HCT116 (cell line): ENCODE data around the gene GBP2.

Experiments
- EGR1 ChIP-seq: IDR thresholded peaks from 2 replicates; pipeline ENCODE4 v1.6.1; 2012; ENCODE audit warnings: low read depth
- EZH2 ChIP-seq: fragments of 200-600 bp; sonication (generic); IDR thresholded peaks from 2 replicates; pipeline ENCODE4 v1.6.1; 2017; ENCODE audit warnings: antibody characterized with exemption, mixed run types
- POLR2AphosphoS5 ChIP-seq: IDR thresholded peaks from 2 replicates; pipeline ENCODE4 v1.6.1; 2011; ENCODE audit warnings: mild to moderate bottlenecking, low read depth, low read length, moderate library complexity
- SRF ChIP-seq: IDR thresholded peaks from 2 replicates; pipeline ENCODE4 v1.6.1; 2012; ENCODE audit warnings: low read depth
- YY1 ChIP-seq: IDR thresholded peaks from 2 replicates; pipeline ENCODE4 v1.6.1; 2011; ENCODE audit warnings: low read length, low read depth, moderate library complexity, mild to moderate bottlenecking; ENCODE audit not compliant: insufficient replicate concordance; ENCODE audit errors: extremely low read depth
- TF ChIP-seq, protein P1 (sequence below), 3 experiments: fragments of 200-600 bp in 1 of 3; sonication (generic) in 1 of 3; IDR thresholded peaks in 2 of 3; conservative IDR thresholded peaks in 1 of 3; 2 replicates each; pipeline ENCODE4 v1.5.1; 2012 to 2017; ENCODE audit warnings: low read depth in 2 of 3, low read length in 2 of 3, antibody characterized with exemption in 1 of 3, borderline replicate concordance in 1 of 3, control low read depth in 1 of 3, mild to moderate bottlenecking in 1 of 3, mixed read lengths in 1 of 3, mixed run types in 1 of 3, moderate library complexity in 1 of 3; ENCODE audit not compliant: insufficient read depth in 1 of 3
- TF ChIP-seq, protein P2 (sequence below): IDR thresholded peaks from 2 replicates; pipeline ENCODE4 v1.6.1; 2012
- TF ChIP-seq, protein P3 (sequence below): IDR thresholded peaks from 2 replicates; pipeline ENCODE4 v1.6.1; 2011; ENCODE audit warnings: mild to moderate bottlenecking, low read length, moderate library complexity; ENCODE audit not compliant: insufficient replicate concordance; ENCODE audit errors: extremely low read depth

DNA sequence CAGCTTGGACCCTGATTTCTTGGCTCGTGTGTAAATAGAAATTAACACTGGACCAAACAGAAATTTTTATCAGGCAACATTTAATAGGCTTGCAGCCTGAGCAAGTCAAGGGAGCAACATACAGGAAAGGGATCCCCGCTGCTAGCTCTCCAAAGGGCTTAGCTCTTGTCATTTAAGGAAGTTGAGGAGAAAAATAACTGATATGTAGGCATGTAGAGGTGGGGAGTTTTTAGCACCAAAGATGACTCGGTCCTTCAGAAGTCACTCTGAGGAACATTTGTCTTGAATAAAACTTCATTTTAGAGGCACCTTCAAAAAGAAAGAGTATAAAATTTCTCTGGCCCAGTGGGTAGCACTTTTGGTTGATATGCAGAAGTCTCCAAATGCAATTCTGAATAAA lies 27.1 kb downstream of the GBP2 start:
- TF ChIP-seq, protein P1, sequence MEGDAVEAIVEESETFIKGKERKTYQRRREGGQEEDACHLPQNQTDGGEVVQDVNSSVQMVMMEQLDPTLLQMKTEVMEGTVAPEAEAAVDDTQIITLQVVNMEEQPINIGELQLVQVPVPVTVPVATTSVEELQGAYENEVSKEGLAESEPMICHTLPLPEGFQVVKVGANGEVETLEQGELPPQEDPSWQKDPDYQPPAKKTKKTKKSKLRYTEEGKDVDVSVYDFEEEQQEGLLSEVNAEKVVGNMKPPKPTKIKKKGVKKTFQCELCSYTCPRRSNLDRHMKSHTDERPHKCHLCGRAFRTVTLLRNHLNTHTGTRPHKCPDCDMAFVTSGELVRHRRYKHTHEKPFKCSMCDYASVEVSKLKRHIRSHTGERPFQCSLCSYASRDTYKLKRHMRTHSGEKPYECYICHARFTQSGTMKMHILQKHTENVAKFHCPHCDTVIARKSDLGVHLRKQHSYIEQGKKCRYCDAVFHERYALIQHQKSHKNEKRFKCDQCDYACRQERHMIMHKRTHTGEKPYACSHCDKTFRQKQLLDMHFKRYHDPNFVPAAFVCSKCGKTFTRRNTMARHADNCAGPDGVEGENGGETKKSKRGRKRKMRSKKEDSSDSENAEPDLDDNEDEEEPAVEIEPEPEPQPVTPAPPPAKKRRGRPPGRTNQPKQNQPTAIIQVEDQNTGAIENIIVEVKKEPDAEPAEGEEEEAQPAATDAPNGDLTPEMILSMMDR (IDR thresholded peaks at IDR 0.05 in 2 of 3, conservative IDR thresholded peaks at IDR 0.05 in 1 of 3; ENCODE audit: borderline replicate concordance in 1 of 3, insufficient read depth in 1 of 3, low read depth in 2 of 3, low read length in 2 of 3) = no peak
- TF ChIP-seq POLR2AphosphoS5 = no peak
- TF ChIP-seq, protein P2, sequence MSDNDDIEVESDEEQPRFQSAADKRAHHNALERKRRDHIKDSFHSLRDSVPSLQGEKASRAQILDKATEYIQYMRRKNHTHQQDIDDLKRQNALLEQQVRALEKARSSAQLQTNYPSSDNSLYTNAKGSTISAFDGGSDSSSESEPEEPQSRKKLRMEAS = no peak
- no peak for TF ChIP-seq EGR1
- no peak for TF ChIP-seq SRF
- TF ChIP-seq, protein P3, sequence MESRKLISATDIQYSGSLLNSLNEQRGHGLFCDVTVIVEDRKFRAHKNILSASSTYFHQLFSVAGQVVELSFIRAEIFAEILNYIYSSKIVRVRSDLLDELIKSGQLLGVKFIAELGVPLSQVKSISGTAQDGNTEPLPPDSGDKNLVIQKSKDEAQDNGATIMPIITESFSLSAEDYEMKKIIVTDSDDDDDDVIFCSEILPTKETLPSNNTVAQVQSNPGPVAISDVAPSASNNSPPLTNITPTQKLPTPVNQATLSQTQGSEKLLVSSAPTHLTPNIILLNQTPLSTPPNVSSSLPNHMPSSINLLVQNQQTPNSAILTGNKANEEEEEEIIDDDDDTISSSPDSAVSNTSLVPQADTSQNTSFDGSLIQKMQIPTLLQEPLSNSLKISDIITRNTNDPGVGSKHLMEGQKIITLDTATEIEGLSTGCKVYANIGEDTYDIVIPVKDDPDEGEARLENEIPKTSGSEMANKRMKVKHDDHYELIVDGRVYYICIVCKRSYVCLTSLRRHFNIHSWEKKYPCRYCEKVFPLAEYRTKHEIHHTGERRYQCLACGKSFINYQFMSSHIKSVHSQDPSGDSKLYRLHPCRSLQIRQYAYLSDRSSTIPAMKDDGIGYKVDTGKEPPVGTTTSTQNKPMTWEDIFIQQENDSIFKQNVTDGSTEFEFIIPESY = no peak
- TF ChIP-seq EZH2 = no peak
- no peak for TF ChIP-seq YY1
